Measurements from ENCODE around the gene S100A9.

DNA sequence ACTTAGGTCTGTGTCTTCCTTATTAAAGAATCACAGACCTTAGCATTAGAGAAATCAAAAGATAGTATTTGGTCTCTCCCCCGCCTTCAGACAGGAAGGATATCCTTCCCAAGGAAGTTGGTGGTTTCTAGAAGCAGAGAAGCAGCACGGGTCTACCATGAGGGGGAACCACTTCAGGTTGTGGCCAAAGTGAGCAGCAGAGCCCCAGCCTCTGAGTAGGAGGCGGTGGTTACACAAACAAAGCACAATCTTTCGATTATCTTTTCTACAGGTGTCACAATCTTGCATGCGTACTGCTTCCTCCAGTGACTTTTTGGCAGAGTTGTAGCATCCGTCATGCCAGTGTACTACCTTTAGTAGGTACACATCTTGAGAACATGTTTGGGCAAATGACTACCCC is 17.9 kb upstream of the S100A9 start:
- no peak for TF ChIP-seq TOX (CRISPR knock-in tag; IDR thresholded peaks at IDR 0.05; ENCODE audit: borderline replicate concordance)
- no peak for TF ChIP-seq RARB (CRISPR knock-in tag; IDR thresholded peaks at IDR 0.05)
- TF ChIP-seq ARNTL (CRISPR knock-in tag; IDR thresholded peaks at IDR 0.05; ENCODE audit: borderline replicate concordance, low read depth), result no peak
- TF ChIP-seq ZFP30 (CRISPR knock-in tag; IDR thresholded peaks at IDR 0.05), result no peak
- TF ChIP-seq PPARA (CRISPR knock-in tag; IDR thresholded peaks at IDR 0.05; ENCODE audit: borderline replicate concordance), result no peak
- TF ChIP-seq, protein P1, sequence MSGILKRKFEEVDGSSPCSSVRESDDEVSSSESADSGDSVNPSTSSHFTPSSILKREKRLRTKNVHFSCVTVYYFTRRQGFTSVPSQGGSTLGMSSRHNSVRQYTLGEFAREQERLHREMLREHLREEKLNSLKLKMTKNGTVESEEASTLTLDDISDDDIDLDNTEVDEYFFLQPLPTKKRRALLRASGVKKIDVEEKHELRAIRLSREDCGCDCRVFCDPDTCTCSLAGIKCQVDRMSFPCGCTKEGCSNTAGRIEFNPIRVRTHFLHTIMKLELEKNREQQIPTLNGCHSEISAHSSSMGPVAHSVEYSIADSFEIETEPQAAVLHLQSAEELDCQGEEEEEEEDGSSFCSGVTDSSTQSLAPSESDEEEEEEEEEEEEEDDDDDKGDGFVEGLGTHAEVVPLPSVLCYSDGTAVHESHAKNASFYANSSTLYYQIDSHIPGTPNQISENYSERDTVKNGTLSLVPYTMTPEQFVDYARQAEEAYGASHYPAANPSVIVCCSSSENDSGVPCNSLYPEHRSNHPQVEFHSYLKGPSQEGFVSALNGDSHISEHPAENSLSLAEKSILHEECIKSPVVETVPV (CRISPR knock-in tag; IDR thresholded peaks at IDR 0.05), result no peak
- TF ChIP-seq GLIS3 (CRISPR knock-in tag; IDR thresholded peaks at IDR 0.05), result no peak
- TF ChIP-seq PATZ1 (CRISPR knock-in tag; IDR thresholded peaks at IDR 0.05; ENCODE audit: borderline replicate concordance), result no peak

Measured in SK-N-SH treated with all-trans-retinoic acid at 6 μM for 48 hours (cell line).